Hematopoietic multipotent progenitor cell treated with erythropoietin and hydrocortisone succinate and interleukin-3 and kit ligand, for 6 days (in vitro differentiated cells): Measurements from ENCODE around the gene GABARAP.

ENCODE experiments used
- DNase-seq: peaks from one replicate; pipeline ENCODE4 v3.0.0-alpha.2; 2015

The GABARAP gene

GRCh38 chr17:7241783-7242716 lies at the start of gene GABARAP:
Gene GABARAP (minus strand): TSS chr17:7242449. CDS start chr17:7242330, 119 bp downstream.
- peak; percentile 97 for DNase-seq

GRCh38 chr17:7290685-7291084 lies 48.4 kb upstream of the GABARAP start:
- DNase-seq = no peak

GRCh38 chr17:7290166-7290565 lies 47.9 kb upstream of the GABARAP start:
- DNase-seq = no peak

- DNase-seq = no peak
Measured at GRCh38 chr17:7289256-7290032, 47.2 kb upstream of the GABARAP start.

- DNase-seq = no peak
Measured at GRCh38 chr17:7285679-7286078, 43.4 kb upstream of the GABARAP start.

GRCh38 chr17:7284911-7285310 lies 42.7 kb upstream of the GABARAP start:
- no peak for DNase-seq

- DNase-seq = no peak
Measured at GRCh38 chr17:7283471-7284216, 41.4 kb upstream of the GABARAP start.

- DNase-seq = peak; percentile 89
Measured at GRCh38 chr17:7282752-7283321, 40.6 kb upstream of the GABARAP start.

- DNase-seq = peak; percentile 46
Measured at GRCh38 chr17:7281953-7282751, 39.9 kb upstream of the GABARAP start.

- peak; percentile 98 for DNase-seq
Measured at GRCh38 chr17:7281074-7281952, 39.1 kb upstream of the GABARAP start, which contains the start of gene SLC2A4. Gene SLC2A4 (plus strand): TSS chr17:7281718. CDS start chr17:7281935, 217 bp downstream.

GRCh38 chr17:7280519-7281073 lies 38.3 kb upstream of the GABARAP start:
- peak; percentile 94 for DNase-seq

GRCh38 chr17:7279448-7279847 lies 37.2 kb upstream of the GABARAP start:
- no peak for DNase-seq

GRCh38 chr17:7266784-7267183 lies 24.5 kb upstream of the GABARAP start:
- no peak for DNase-seq

GRCh38 chr17:7263801-7264078 lies 21.5 kb upstream of the GABARAP start:
- DNase-seq = no peak

GRCh38 chr17:7262935-7263800 lies 20.9 kb upstream of the GABARAP start:
- DNase-seq = peak; percentile 72

- DNase-seq = no peak
Measured at GRCh38 chr17:7262192-7262934, 20.1 kb upstream of the GABARAP start, which contains the start of gene CLDN7. Gene CLDN7 (minus strand): TSS chr17:7262478. CDS start chr17:7262043, 435 bp downstream.

- DNase-seq = peak; percentile 33
Measured at GRCh38 chr17:7261379-7262191, 19.3 kb upstream of the GABARAP start.
